RWPE2 (cell line): ENCODE results near the gene SOD2.
A peak's percentile ranks its signal among the peaks of the same experiment; 100 is the strongest.
"Not testable (repeated sequence)": the region's sequence is repeated elsewhere in the genome, so short reads cannot be mapped to it uniquely, and the experiment has no call there.

Source experiments
- ATAC-seq: fragments of 200-7000 bp; cut with Tn5 transposase; 3 replicates; pipeline ENCODE4 v1.9.1; 2021; ENCODE audit warnings: low read depth
- DNase-seq: peaks from one replicate; pipeline ENCODE4 v3.0.0-alpha.2; 2020; ENCODE audit warnings: low spot score
- H3K27ac ChIP-seq: fragments of 450-650 bp; 2 replicates; pipeline ENCODE4 v1.5.1; 2017; ENCODE audit warnings: mild to moderate bottlenecking; ENCODE audit not compliant: poor library complexity, severe bottlenecking
- H3K27me3 ChIP-seq: fragments of 250-450 bp; sonication (Bioruptor Pico); 2 replicates; pipeline ENCODE4 v1.5.1; 2021; ENCODE audit warnings: mild to moderate bottlenecking, moderate library complexity; ENCODE audit not compliant: insufficient read depth, poor library complexity, severe bottlenecking
- H3K36me3 ChIP-seq: fragments of 250-450 bp; sonication (Bioruptor Pico); 2 replicates; pipeline ENCODE4 v1.5.1; 2020; ENCODE audit warnings: low read depth, mild to moderate bottlenecking, moderate library complexity
- H3K4me1 ChIP-seq: fragments of 250-450 bp; sonication (Bioruptor Pico); 2 replicates; pipeline ENCODE4 v1.5.1; 2021; ENCODE audit warnings: mild to moderate bottlenecking, moderate library complexity; ENCODE audit not compliant: insufficient read depth, poor library complexity, severe bottlenecking
- H3K4me3 ChIP-seq: fragments of 250-450 bp; sonication (Bioruptor Pico); 2 replicates; pipeline ENCODE4 v1.5.1; 2021; ENCODE audit warnings: mild to moderate bottlenecking, moderate library complexity; ENCODE audit not compliant: severe bottlenecking
- H3K9me3 ChIP-seq: fragments of 250-450 bp; sonication (Bioruptor Pico); 2 replicates; pipeline ENCODE4 v1.5.1; 2021; ENCODE audit warnings: mild to moderate bottlenecking, moderate library complexity; ENCODE audit not compliant: severe bottlenecking
- TF ChIP-seq, protein P1 (sequence below): fragments of 450-650 bp; IDR thresholded peaks from one replicate; pipeline ENCODE4 v1.5.1; 2017; ENCODE audit warnings: mild to moderate bottlenecking, moderate library complexity; ENCODE audit not compliant: poor library complexity, severe bottlenecking

Gene SOD2

DNA sequence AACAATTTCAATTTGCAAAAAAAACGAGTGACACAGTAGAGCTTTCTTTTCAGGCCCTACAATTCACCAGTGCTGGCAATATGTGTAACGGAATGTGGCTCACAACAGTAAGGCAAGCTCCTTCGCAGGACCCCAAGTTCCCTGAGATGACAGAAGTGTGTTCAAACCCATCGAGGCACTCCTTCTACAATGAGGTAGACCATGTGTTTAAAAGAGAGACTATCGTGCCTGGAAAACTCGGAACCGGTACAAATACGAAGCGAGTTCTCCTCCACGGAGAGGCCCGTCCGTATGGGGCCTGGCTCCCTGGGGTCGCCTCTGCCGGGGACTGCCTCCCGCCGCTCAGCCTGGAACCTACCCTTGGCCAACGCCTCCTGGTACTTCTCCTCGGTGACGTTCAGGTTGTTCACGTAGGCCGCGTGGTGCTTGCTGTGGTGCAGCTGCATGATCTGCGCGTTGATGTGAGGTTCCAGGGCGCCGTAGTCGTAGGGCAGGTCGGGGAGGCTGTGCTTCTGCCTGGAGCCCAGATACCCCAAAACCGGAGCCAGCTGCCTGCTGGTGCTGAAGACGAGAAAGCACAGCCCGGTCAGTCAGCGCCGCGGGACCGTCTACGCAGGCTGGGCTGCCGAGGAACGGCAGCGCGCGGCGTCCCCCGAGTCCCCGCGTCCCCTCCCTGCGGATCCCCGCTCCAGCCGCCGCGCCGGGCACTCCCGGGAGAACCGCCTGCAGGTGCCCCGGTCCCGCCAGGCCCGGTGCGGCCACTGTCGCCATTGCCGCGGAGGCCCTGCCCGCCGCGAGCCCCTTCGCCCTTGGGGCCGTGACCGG, 526 bp downstream of the SOD2 start:
- no peaks in the 10 kb centered on the region for H3K9me3 ChIP-seq
- H3K27ac ChIP-seq, result peak overlapping the region; percentile 67
- peaks cover 11% of the 10 kb centered on the region for H3K4me1 ChIP-seq
- H3K36me3 ChIP-seq, result peaks cover 16% of the 10 kb centered on the region
- H3K27me3 ChIP-seq, result no peaks in the 10 kb centered on the region
- peak; percentile 50 for ATAC-seq
- DNase-seq, result peak; percentile 72
- H3K4me3 ChIP-seq, result peak overlapping the region; percentile 77
- TF ChIP-seq, protein P1, sequence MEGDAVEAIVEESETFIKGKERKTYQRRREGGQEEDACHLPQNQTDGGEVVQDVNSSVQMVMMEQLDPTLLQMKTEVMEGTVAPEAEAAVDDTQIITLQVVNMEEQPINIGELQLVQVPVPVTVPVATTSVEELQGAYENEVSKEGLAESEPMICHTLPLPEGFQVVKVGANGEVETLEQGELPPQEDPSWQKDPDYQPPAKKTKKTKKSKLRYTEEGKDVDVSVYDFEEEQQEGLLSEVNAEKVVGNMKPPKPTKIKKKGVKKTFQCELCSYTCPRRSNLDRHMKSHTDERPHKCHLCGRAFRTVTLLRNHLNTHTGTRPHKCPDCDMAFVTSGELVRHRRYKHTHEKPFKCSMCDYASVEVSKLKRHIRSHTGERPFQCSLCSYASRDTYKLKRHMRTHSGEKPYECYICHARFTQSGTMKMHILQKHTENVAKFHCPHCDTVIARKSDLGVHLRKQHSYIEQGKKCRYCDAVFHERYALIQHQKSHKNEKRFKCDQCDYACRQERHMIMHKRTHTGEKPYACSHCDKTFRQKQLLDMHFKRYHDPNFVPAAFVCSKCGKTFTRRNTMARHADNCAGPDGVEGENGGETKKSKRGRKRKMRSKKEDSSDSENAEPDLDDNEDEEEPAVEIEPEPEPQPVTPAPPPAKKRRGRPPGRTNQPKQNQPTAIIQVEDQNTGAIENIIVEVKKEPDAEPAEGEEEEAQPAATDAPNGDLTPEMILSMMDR, result no peak

- DNase-seq, result no peak
- TF ChIP-seq, protein P1, result no peak
- no peaks in the 10 kb centered on the region for H3K9me3 ChIP-seq
- peak overlapping the region; percentile 77 for H3K4me3 ChIP-seq
- H3K27ac ChIP-seq, result peak overlapping the region; percentile 67
- no peak for ATAC-seq
- H3K27me3 ChIP-seq, result no peaks in the 10 kb centered on the region
- H3K36me3 ChIP-seq, result peaks cover 22% of the 10 kb centered on the region
- H3K4me1 ChIP-seq, result peaks cover 11% of the 10 kb centered on the region
Observed at GRCh38 chr6:159691963-159692287, 1.1 kb downstream of the SOD2 start.

- H3K27me3 ChIP-seq, result no peaks in the 10 kb centered on the region
- peak overlapping the region; percentile 67 for H3K27ac ChIP-seq
- H3K9me3 ChIP-seq, result no peaks in the 10 kb centered on the region
- peaks cover 27% of the 10 kb centered on the region for H3K36me3 ChIP-seq
- TF ChIP-seq, protein P1, result peak; percentile 95
- ATAC-seq, result no peak
- no peak for DNase-seq
- peaks cover 11% of the 10 kb centered on the region for H3K4me1 ChIP-seq
- H3K4me3 ChIP-seq, result peak overlapping the region; percentile 77
Observed at GRCh38 chr6:159691133-159691962, 1.7 kb downstream of the SOD2 start.

DNA sequence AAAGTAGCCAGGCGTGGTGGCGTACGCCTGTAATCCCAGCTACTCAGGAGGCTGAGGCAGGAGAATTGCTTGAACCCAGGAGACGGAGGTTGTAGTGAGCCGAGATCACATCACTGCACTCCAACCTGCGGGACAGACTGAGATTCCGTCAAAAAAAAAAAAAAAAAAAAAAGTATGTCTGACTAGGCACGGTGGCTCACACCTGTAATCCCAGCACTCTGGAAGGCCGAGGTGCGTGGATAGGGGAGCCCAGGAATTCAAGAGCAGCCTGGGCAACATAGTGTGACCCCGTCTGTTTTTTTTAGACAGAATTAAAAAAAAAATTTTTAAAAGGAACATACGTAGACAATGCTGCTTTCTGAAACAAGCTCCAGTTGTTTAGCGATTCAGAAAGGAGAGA, 2.9 kb downstream of the SOD2 start:
- Histone ChIP-seq H3K4me1 (peaks cover 11% of the 10 kb centered on the region), H3K36me3 (peaks cover 39% of the 10 kb centered on the region)
- H3K27ac ChIP-seq, H3K4me3 ChIP-seq, H3K27me3 ChIP-seq, H3K9me3 ChIP-seq, ATAC-seq, DNase-seq: not testable (repeated sequence)

GRCh38 chr6:159689001-159689400, 4.0 kb downstream of the SOD2 start:
- Histone ChIP-seq H3K4me1 (peaks cover 6% of the 10 kb centered on the region), H3K36me3 (peaks cover 48% of the 10 kb centered on the region), H3K4me3 (no peak overlapping the region), H3K27me3 (no peaks in the 10 kb centered on the region), H3K9me3 (no peaks in the 10 kb centered on the region), H3K27ac (no peak overlapping the region)
- TF ChIP-seq, protein P1, result no peak
- no peak for DNase-seq
- no peak for ATAC-seq
